Osteocyte (in vitro differentiated cells): ENCODE measurements around the gene OR2A12. TPM values are rescaled to one million over a fixed set of nuclear protein-coding genes. Genes with fewer than 3 reads are reported as not detected.
"Not testable (repeated sequence)": the region's sequence is repeated elsewhere in the genome, so short reads cannot be mapped to it uniquely, and the experiment has no call there.

Experiments
- DNase-seq: peaks from one replicate; pipeline ENCODE4 v3.0.0; 2021; ENCODE audit warnings: mixed read lengths; ENCODE audit not compliant: unreplicated experiment; ENCODE audit errors: extremely low spot score
- H3K27ac Mint-ChIP-seq: one replicate; pipeline ENCODE4 v1.8.0; 2021; ENCODE audit warnings: mild to moderate bottlenecking, mixed read lengths; ENCODE audit not compliant: unreplicated experiment
- H3K27me3 Mint-ChIP-seq: one replicate; pipeline ENCODE4 v1.8.0; 2021; ENCODE audit warnings: mixed read lengths; ENCODE audit not compliant: unreplicated experiment
- H3K36me3 Mint-ChIP-seq: one replicate; pipeline ENCODE4 v1.8.0; 2021; ENCODE audit warnings: mixed read lengths; ENCODE audit not compliant: unreplicated experiment
- H3K4me1 Mint-ChIP-seq: one replicate; pipeline ENCODE4 v1.8.0; 2021; ENCODE audit warnings: mixed read lengths; ENCODE audit not compliant: unreplicated experiment
- H3K4me3 Mint-ChIP-seq: one replicate; pipeline ENCODE4 v1.8.0; 2021; ENCODE audit warnings: mild to moderate bottlenecking, moderate library complexity, mixed read lengths; ENCODE audit not compliant: unreplicated experiment
- H3K9me3 Mint-ChIP-seq: one replicate; pipeline ENCODE4 v1.8.0; 2021; ENCODE audit warnings: mixed read lengths; ENCODE audit not compliant: unreplicated experiment
- CTCF ChIP-seq: fragments of 200-600 bp; sonication (generic); IDR thresholded peaks from 2 replicates; pipeline ENCODE4 v1.5.0; 2021; ENCODE audit warnings: antibody characterized with exemption, mild to moderate bottlenecking, moderate library complexity
- total RNA-seq: library from RNA; stranded (reverse); gene quantifications from 2 replicates; pipeline ENCODE4 v1.2.1, GENCODE V29; 2021

Gene OR2A12
- total RNA-seq, 1 donor from 2014 or later = not detected

GRCh38 chr7:144110272-144110671 lies 24.2 kb downstream of the OR2A12 start:
- Mint-ChIP-seq H3K4me1 (no peaks in the 10 kb centered on the region), H3K36me3 (no peaks in the 10 kb centered on the region), H3K9me3 (no peaks in the 10 kb centered on the region), H3K27ac (no peak overlapping the region), H3K4me3 (no peak overlapping the region), H3K27me3 (peaks cover 32% of the 10 kb centered on the region)
- DNase-seq = no peak
- no peak for TF ChIP-seq CTCF

DNA sequence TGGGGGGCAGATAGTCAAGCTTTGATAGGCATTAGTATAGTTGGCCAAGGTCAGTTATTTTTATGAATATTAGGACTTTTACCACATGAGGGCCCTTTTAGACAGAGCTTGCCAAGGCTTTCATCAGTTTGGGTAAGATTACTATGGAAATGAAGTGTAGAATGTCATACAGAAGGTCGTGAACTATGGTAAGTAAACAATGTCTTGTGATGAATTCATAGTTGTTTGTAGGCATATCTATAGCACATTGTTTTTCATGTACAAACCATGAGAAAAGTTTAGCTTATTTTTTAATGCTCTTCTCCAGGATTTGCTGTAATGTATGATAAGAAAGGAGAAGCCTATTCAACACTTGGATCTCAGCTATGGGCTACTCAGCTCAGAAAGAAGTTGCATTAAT lies 27.6 kb downstream of the OR2A12 start:
- H3K27me3 Mint-ChIP-seq = peaks cover 33% of the 10 kb centered on the region

GRCh38 chr7:144118341-144118740 lies 32.3 kb downstream of the OR2A12 start:
- Mint-ChIP-seq H3K4me1 (peaks cover 2% of the 10 kb centered on the region), H3K4me3 (no peak overlapping the region), H3K27me3 (peaks cover 26% of the 10 kb centered on the region), H3K36me3 (no peaks in the 10 kb centered on the region), H3K9me3 (no peaks in the 10 kb centered on the region), H3K27ac (no peak overlapping the region)
- no peak for DNase-seq
- no peak for TF ChIP-seq CTCF

More for the DNA sequence above, 27.6 kb downstream of the OR2A12 start:
- no peak overlapping the region for H3K27ac Mint-ChIP-seq
- H3K36me3 Mint-ChIP-seq = no peaks in the 10 kb centered on the region
- DNase-seq = no peak
- H3K9me3 Mint-ChIP-seq = no peaks in the 10 kb centered on the region
- TF ChIP-seq CTCF = no peak
- H3K4me1 Mint-ChIP-seq = peaks cover 2% of the 10 kb centered on the region
- no peak overlapping the region for H3K4me3 Mint-ChIP-seq

- Mint-ChIP-seq H3K27ac (no peak within 1 kb of the TSS), H3K27me3 (peaks cover 23% of the 10 kb centered on the region), H3K4me1 (no peaks in the 10 kb centered on the region), H3K36me3 (no peaks in the 10 kb centered on the region), H3K9me3 (no peaks in the 10 kb centered on the region), H3K4me3 (no peak within 1 kb of the TSS)
- TF ChIP-seq CTCF = no peak
- no peak for DNase-seq
Observed at GRCh38 chr7:144122876-144123275, 36.8 kb downstream of the OR2A12 start, which contains the start of gene OR2A14. Gene OR2A14 (plus strand): TSS chr7:144123176. CDS start chr7:144129113, 5,937 bp downstream.

GRCh38 chr7:144127714-144128334 lies 41.7 kb downstream of the OR2A12 start:
- Mint-ChIP-seq H3K27me3 (peaks cover 16% of the 10 kb centered on the region), H3K4me1 (no peaks in the 10 kb centered on the region), H3K36me3 (no peaks in the 10 kb centered on the region), H3K9me3 (no peaks in the 10 kb centered on the region), H3K4me3 (no peak overlapping the region), H3K27ac (no peak overlapping the region)
- peak; percentile 80 for TF ChIP-seq CTCF
- DNase-seq = peak; percentile 91

DNA sequence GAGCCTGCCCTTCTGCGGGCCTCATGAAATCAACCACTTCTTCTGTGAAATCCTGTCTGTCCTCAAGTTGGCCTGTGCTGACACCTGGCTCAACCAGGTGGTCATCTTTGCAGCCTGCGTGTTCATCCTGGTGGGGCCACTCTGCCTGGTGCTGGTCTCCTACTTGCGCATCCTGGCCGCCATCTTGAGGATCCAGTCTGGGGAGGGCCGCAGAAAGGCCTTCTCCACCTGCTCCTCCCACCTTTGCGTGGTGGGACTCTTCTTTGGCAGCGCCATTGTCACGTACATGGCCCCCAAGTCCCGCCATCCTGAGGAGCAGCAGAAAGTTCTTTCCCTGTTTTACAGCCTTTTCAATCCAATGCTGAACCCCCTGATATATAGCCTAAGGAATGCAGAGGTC lies 43.5 kb downstream of the OR2A12 start:
- not testable (repeated sequence) for H3K4me3 Mint-ChIP-seq, H3K27ac Mint-ChIP-seq, H3K9me3 Mint-ChIP-seq, H3K36me3 Mint-ChIP-seq, DNase-seq, H3K4me1 Mint-ChIP-seq
- H3K27me3 Mint-ChIP-seq = peaks cover 13% of the 10 kb centered on the region
